Activated CD4-positive, alpha-beta memory T cell treated with anti-CD3 and anti-CD28 coated beads for 36 hours (primary cell): ENCODE data around the gene GPR142. TPM values are rescaled to one million over a fixed set of nuclear protein-coding genes. Genes with fewer than 3 reads are reported as not detected.

Experiments
- CTCF ChIA-PET: fragments of 350-600 bp; sonication (Branson Sonifier 250); formaldehyde crosslinking; loops from one replicate; lab custom pipeline; 2021; ENCODE audit warnings: antibody characterized with exemption, inconsistent platforms; lab: Charles Lee
- POLR2A ChIA-PET: fragments of 350-600 bp; sonication (Branson Sonifier 250); formaldehyde crosslinking; loops from one replicate; lab custom pipeline; 2021; ENCODE audit warnings: antibody characterized with exemption; lab: Charles Lee
- DNase-seq: peaks from one replicate; pipeline ENCODE4 v3.0.0-alpha.2; 2020
- H3K27ac Mint-ChIP-seq: one replicate; pipeline ENCODE4 v1.8.0; 2021; ENCODE audit warnings: mixed read lengths
- H3K27me3 Mint-ChIP-seq: one replicate; pipeline ENCODE4 v1.8.0; 2021; ENCODE audit warnings: mixed read lengths
- H3K36me3 Mint-ChIP-seq: one replicate; pipeline ENCODE4 v1.8.0; 2021; ENCODE audit warnings: mixed read lengths
- H3K4me1 Mint-ChIP-seq: one replicate; pipeline ENCODE4 v1.8.0; 2021; ENCODE audit warnings: low read depth, mixed read lengths
- H3K4me3 Mint-ChIP-seq: one replicate; pipeline ENCODE4 v1.8.0; 2021; ENCODE audit warnings: mild to moderate bottlenecking, mixed read lengths
- H3K9me3 Mint-ChIP-seq: one replicate; pipeline ENCODE4 v1.8.0; 2021; ENCODE audit warnings: mixed read lengths
- intact Hi-C: fragments of 100-400 bp; cut with micrococcal nuclease; formaldehyde crosslinking; loops from one replicate; pipeline ENCODE4 v1.15.1; 2023
- total RNA-seq, 2 experiments: library from RNA; stranded (reverse); gene quantifications; one replicate each; pipeline ENCODE4 v1.2.3, GENCODE V29; 2021

GPR142 gene
- total RNA-seq, 2 experiments from 2014 or later = not detected

- no peak overlapping the region for H3K4me3 Mint-ChIP-seq
- H3K36me3 Mint-ChIP-seq = no peaks in the 10 kb centered on the region
- peaks cover 27% of the 10 kb centered on the region for H3K27me3 Mint-ChIP-seq
- ChIA-PET POLR2A (no interaction called here), CTCF (interaction anchor here (0.9 to 5.8 kb wide), 16 partner anchors 8 to 169 kb away, joined by 3 to 32 read pairs (median 6); partner anchors contain the start of genes GPR142 and TTYH2)
- no peak overlapping the region for H3K27ac Mint-ChIP-seq
- no peak for DNase-seq
- no peaks in the 10 kb centered on the region for H3K9me3 Mint-ChIP-seq
- intact Hi-C loops = no loop called here
- peaks cover 2% of the 10 kb centered on the region for H3K4me1 Mint-ChIP-seq
These were observed 6.4 kb upstream of the GPR142 start for GRCh38 chr17:74360899-74361229.

DNA sequence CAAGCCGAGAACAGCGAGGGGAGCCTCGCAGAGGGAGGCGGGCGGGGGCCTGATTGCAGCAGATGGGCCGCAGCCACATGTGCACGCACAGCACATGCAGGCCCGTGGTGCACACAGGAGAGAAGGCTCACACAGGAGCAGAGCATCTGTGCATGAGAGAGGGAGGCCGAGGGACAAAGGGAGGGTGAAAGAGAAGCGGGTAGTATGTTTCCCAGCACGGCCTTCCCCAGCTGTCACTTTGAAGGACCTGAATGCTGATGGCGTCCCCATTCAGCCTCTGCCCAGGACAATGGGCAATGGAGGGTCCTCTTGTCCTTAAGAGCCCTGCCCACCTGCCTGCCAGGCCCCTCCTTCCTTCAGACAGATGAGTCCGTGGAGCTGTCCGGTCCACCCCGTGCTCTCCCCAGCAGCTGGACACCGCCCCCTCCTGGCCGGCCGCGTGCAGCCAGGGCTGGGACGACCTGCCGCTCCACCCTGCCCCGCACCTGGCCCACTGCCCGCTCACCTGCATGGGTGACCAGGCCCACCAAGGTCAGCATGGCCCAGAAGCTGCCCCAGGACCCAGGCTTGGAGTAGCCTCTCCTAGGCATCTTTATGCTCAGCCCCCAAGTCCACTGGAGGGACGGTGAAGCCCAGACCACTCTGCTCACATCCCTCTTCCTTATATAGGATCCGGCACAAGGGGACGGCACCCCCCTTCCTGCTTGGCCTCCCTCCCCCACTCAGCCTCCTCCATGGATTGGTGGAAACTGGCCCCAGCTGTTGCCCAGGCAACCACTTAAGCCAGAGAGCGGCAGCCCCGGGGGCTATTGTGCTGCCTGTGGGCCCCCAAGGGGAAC lies 5.9 kb upstream of the GPR142 start, which contains the start of gene BTBD17:
Gene BTBD17, minus strand, starts transcription at position 639 of the 839 bp plus-strand sequence. Its CDS starts 49 bp downstream, at position 590.
- intact Hi-C loops = no loop called here
- H3K4me3 Mint-ChIP-seq = no peak within 1 kb of the TSS
- H3K36me3 Mint-ChIP-seq = no peaks in the 10 kb centered on the region
- no peak within 1 kb of the TSS for H3K27ac Mint-ChIP-seq
- H3K27me3 Mint-ChIP-seq = peaks cover 23% of the 10 kb centered on the region
- peaks cover 2% of the 10 kb centered on the region for H3K4me1 Mint-ChIP-seq
- ChIA-PET POLR2A (no interaction called here), CTCF (interaction anchor here (0.9 to 5.8 kb wide), 18 partner anchors 8 to 169 kb away, joined by 3 to 32 read pairs (median 5); partner anchors contain the start of genes GPR142 and TTYH2)
- H3K9me3 Mint-ChIP-seq = no peaks in the 10 kb centered on the region
- DNase-seq = peak; percentile 63

DNA sequence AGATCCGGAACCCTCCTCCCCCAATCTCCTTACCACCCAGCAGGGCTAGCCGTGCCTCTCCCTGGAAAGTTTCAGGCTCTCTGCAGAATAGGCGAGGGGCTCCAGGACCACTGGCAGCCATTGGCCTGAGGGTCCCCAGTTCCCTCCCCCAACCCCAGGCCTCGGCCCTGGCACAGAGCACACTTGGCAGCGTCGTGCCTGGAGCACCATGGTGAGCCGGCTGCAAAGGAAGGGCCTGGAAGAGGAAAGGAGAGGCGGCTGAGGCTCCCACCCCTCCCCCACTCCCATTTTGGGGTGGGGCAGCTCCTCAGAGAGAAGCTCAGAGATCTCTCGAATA lies 5.3 kb upstream of the GPR142 start:
- Mint-ChIP-seq H3K27ac (no peak overlapping the region), H3K36me3 (no peaks in the 10 kb centered on the region), H3K4me3 (no peak overlapping the region), H3K4me1 (peaks cover 2% of the 10 kb centered on the region), H3K9me3 (no peaks in the 10 kb centered on the region), H3K27me3 (peaks cover 22% of the 10 kb centered on the region)
- intact Hi-C loops = no loop called here
- no peak for DNase-seq
- ChIA-PET CTCF (interaction anchor here (0.9 to 5.8 kb wide), 15 partner anchors 9 to 168 kb away, joined by 3 to 32 read pairs (median 5); partner anchors contain the start of gene TTYH2), POLR2A (no interaction called here)

DNA sequence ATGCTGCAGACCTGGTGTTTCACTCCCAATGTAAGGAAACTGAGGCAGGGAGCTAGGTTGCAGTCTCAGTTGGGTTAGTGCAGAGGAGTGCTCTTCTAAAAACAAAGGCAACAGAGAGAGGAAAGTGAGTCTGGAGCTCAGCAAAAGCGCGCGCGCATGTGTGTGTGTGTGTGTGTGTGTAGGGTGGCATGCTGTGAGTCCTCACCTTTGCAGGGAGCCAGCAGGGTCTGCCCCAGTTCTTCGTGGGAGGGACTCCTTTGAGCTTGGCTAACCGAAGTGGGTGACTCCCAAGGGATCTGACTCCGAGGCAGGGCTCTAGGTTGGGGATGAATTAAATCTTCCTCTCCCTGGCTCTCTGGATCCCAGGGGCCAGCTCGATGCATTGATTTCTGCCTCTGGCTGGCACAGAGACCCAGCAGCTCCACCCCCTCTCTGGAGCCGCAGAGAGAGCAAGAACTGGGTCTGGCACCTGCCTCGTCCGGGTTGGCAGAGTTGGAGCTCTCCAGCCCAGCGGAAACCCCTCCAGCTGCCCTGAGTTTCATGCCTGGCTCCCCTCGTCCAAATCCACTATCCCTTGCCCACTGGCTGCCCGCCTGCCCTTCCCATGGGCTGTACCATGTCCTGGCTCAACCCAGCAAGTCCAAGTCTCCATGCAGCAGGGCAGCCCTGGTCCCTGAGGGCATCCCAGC lies 4.4 kb upstream of the GPR142 start:
- no peak for DNase-seq
- H3K36me3 Mint-ChIP-seq = no peaks in the 10 kb centered on the region
- peaks cover 18% of the 10 kb centered on the region for H3K27me3 Mint-ChIP-seq
- intact Hi-C loops = no loop called here
- no peak overlapping the region for H3K4me3 Mint-ChIP-seq
- ChIA-PET POLR2A (no interaction called here), CTCF (interaction anchor here (0.8 to 3.6 kb wide), 9 partner anchors 8 to 161 kb away, joined by 3 to 16 read pairs (median 5); partner anchors contain the start of gene TTYH2)
- H3K4me1 Mint-ChIP-seq = no peaks in the 10 kb centered on the region
- no peaks in the 10 kb centered on the region for H3K9me3 Mint-ChIP-seq
- H3K27ac Mint-ChIP-seq = no peak overlapping the region

GRCh38 chr17:74368341-74369081 lies 1.2 kb downstream of the GPR142 start:
- Mint-ChIP-seq H3K9me3 (no peaks in the 10 kb centered on the region), H3K4me3 (peak overlapping the region; percentile 35), H3K27ac (no peak overlapping the region), H3K27me3 (no peaks in the 10 kb centered on the region), H3K36me3 (no peaks in the 10 kb centered on the region), H3K4me1 (peaks cover 12% of the 10 kb centered on the region)
- ChIA-PET POLR2A (interaction anchor here (1.4 kb wide), 1 partner anchor 68 kb away, joined by 4 read pairs; no protein-coding TSS in a partner anchor), CTCF (interaction anchor here (0.6 to 4.7 kb wide), 68 partner anchors 8 to 592 kb away, joined by 3 to 52 read pairs (median 4); partner anchors contain the start of genes BTBD17, CD300A and TTYH2)
- intact Hi-C loops = loop anchor here (1.0 to 2.0 kb wide), 3 partner anchors 89 to 164 kb away; no protein-coding TSS in a partner anchor
- DNase-seq = peak; percentile 82

GRCh38 chr17:74369221-74369620 lies 1.9 kb downstream of the GPR142 start:
- Mint-ChIP-seq H3K27me3 (no peaks in the 10 kb centered on the region), H3K27ac (no peak overlapping the region), H3K36me3 (no peaks in the 10 kb centered on the region), H3K9me3 (no peaks in the 10 kb centered on the region), H3K4me3 (no peak overlapping the region), H3K4me1 (peaks cover 12% of the 10 kb centered on the region)
- CTCF ChIA-PET = interaction anchor here (0.8 to 4.7 kb wide), 35 partner anchors 9 to 217 kb away, joined by 3 to 52 read pairs (median 8); partner anchors contain the start of genes BTBD17, CD300A and TTYH2
- peak; percentile 82 for DNase-seq
- intact Hi-C loops = loop anchor here (1.0 to 2.0 kb wide), 3 partner anchors 88 to 164 kb away; no protein-coding TSS in a partner anchor
- POLR2A ChIA-PET = no interaction called here

- intact Hi-C loops = loop anchor here (1.0 to 2.0 kb wide), 3 partner anchors 87 to 163 kb away; no protein-coding TSS in a partner anchor
- ChIA-PET CTCF (interaction anchor here (0.9 to 4.7 kb wide), 16 partner anchors 10 to 163 kb away, joined by 3 to 52 read pairs (median 10); partner anchors contain the start of genes BTBD17, CD300A and TTYH2), POLR2A (no interaction called here)
- no peaks in the 10 kb centered on the region for H3K9me3 Mint-ChIP-seq
- no peak overlapping the region for H3K27ac Mint-ChIP-seq
- no peaks in the 10 kb centered on the region for H3K27me3 Mint-ChIP-seq
- peaks cover 12% of the 10 kb centered on the region for H3K4me1 Mint-ChIP-seq
- no peaks in the 10 kb centered on the region for H3K36me3 Mint-ChIP-seq
- no peak overlapping the region for H3K4me3 Mint-ChIP-seq
- DNase-seq = no peak
These were observed 2.6 kb downstream of the GPR142 start for GRCh38 chr17:74369665-74370490.

- H3K27ac Mint-ChIP-seq = no peak overlapping the region
- H3K36me3 Mint-ChIP-seq = no peaks in the 10 kb centered on the region
- no peaks in the 10 kb centered on the region for H3K9me3 Mint-ChIP-seq
- peaks cover 12% of the 10 kb centered on the region for H3K4me1 Mint-ChIP-seq
- H3K4me3 Mint-ChIP-seq = no peak overlapping the region
- no peak for DNase-seq
- intact Hi-C loops = no loop called here
- POLR2A ChIA-PET = no interaction called here
- CTCF ChIA-PET = interaction anchor here (4.7 kb wide), 2 partner anchors 8 to 11 kb away, joined by 28 to 52 read pairs; partner anchors contain the start of gene BTBD17
- no peaks in the 10 kb centered on the region for H3K27me3 Mint-ChIP-seq
These were observed 4.4 kb downstream of the GPR142 start for GRCh38 chr17:74371653-74372147.

DNA sequence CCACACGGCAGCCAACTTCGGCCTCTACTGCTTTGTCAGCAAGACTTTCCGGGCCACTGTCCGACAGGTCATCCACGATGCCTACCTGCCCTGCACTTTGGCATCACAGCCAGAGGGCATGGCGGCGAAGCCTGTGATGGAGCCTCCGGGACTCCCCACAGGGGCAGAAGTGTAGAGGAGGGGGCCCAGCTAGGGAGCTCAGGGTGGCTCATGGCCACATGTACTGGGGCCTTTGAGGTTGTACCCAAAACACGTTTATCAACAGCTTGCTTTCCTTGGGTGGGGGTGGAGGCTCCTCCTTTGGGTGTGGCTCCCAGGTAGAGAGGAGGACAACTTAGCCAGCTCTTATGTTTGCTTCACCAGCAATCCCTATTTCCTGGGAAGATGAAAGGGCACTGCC lies 5.1 kb downstream of the GPR142 start:
- no peak for DNase-seq
- Mint-ChIP-seq H3K9me3 (no peaks in the 10 kb centered on the region), H3K36me3 (no peaks in the 10 kb centered on the region), H3K4me3 (no peak overlapping the region), H3K4me1 (peaks cover 12% of the 10 kb centered on the region), H3K27me3 (no peaks in the 10 kb centered on the region), H3K27ac (no peak overlapping the region)
- intact Hi-C loops = no loop called here
- ChIA-PET POLR2A (no interaction called here), CTCF (interaction anchor here (0.7 kb wide), 1 partner anchor 122 kb away, joined by 3 read pairs; no protein-coding TSS in a partner anchor)

- ChIA-PET CTCF (no interaction called here), POLR2A (no interaction called here)
- intact Hi-C loops = no loop called here
- Mint-ChIP-seq H3K9me3 (no peaks in the 10 kb centered on the region), H3K4me3 (no peak overlapping the region), H3K27ac (no peak overlapping the region), H3K27me3 (no peaks in the 10 kb centered on the region), H3K4me1 (peaks cover 6% of the 10 kb centered on the region), H3K36me3 (no peaks in the 10 kb centered on the region)
- DNase-seq = no peak
These were observed 6.7 kb downstream of the GPR142 start for GRCh38 chr17:74373838-74374606.
